ENCODE results near the gene PCP2. TPM values are rescaled to one million over a fixed set of nuclear protein-coding genes. Genes with fewer than 3 reads are reported as not detected.

PCP2 gene
- total RNA-seq, 3 donors from 2014 or later (not counting 1 experiment from before 2014, with no cell fraction given), result 5.4 to 8.4 (median 7.7) TPM

- no peak overlapping the region for H3K4me3 ChIP-seq (ENCODE audit: low read length)
- ATAC-seq, result no peak
- intact Hi-C loops (cut with micrococcal nuclease), result no loop called here
Observed at GRCh38 chr19:7602240-7602934, 31.1 kb downstream of the PCP2 start.

GRCh38 chr19:7600721-7601120, 32.8 kb downstream of the PCP2 start:
- Mint-ChIP-seq H3K4me1 (peaks cover 0 to 11% of the 10 kb centered on the region in 2 donors), H3K27me3 (ENCODE audit: low read depth in 2 of 2) (peaks cover 18 to 33% of the 10 kb centered on the region in 2 donors), H3K4me3 (no peak overlapping the region), H3K36me3 (no peaks in the 10 kb centered on the region), H3K27ac (no peak overlapping the region), H3K9me3 (peaks cover 0 to 3% of the 10 kb centered on the region in 2 donors)
- H3K4me1 ChIP-seq (ENCODE audit: control insufficient read depth, insufficient read depth, low read length), result peaks cover 6% of the 10 kb centered on the region
- H3K36me3 ChIP-seq (ENCODE audit: control insufficient read depth, insufficient read depth, low read length), result no peaks in the 10 kb centered on the region
- H3K27ac ChIP-seq (ENCODE audit: low read length), result no peak overlapping the region
- no peak overlapping the region for H3K4me3 ChIP-seq (ENCODE audit: low read length)
- intact Hi-C loops (cut with micrococcal nuclease), result no loop called here
- H3K27me3 ChIP-seq (ENCODE audit: control insufficient read depth, insufficient read depth, low read length), result peaks cover 18% of the 10 kb centered on the region
- no peak for ATAC-seq
- peaks cover 3% of the 10 kb centered on the region for H3K9me3 ChIP-seq (ENCODE audit: control insufficient read depth, insufficient read depth, low read length)
- TF ChIP-seq CTCF (IDR thresholded peaks at IDR 0.05), result no peak
- DNase-seq, result no peak

More at GRCh38 chr19:7602240-7602934, 31.1 kb downstream of the PCP2 start:
- no peak overlapping the region for H3K4me3 Mint-ChIP-seq
- H3K36me3 Mint-ChIP-seq, result no peaks in the 10 kb centered on the region
- peaks cover 0 to 8% of the 10 kb centered on the region in 2 donors for H3K4me1 Mint-ChIP-seq
- Histone ChIP-seq H3K9me3 (ENCODE audit: control insufficient read depth, insufficient read depth, low read length) (peaks cover 4% of the 10 kb centered on the region), H3K4me1 (ENCODE audit: control insufficient read depth, insufficient read depth, low read length) (no peaks in the 10 kb centered on the region), H3K36me3 (ENCODE audit: control insufficient read depth, insufficient read depth, low read length) (no peaks in the 10 kb centered on the region), H3K27me3 (ENCODE audit: control insufficient read depth, insufficient read depth, low read length) (peaks cover 8% of the 10 kb centered on the region), H3K27ac (ENCODE audit: low read length) (no peak overlapping the region)
- WGBS (ENCODE audit: insufficient coverage), result 61% methylated on average over 15 of the region's 15 CpGs
- H3K27me3 Mint-ChIP-seq (ENCODE audit: low read depth in 2 of 2), result peaks cover 14 to 25% of the 10 kb centered on the region in 2 donors
- TF ChIP-seq CTCF (IDR thresholded peaks at IDR 0.05), result no peak
- peaks cover 0 to 3% of the 10 kb centered on the region in 2 donors for H3K9me3 Mint-ChIP-seq
- no peak overlapping the region for H3K27ac Mint-ChIP-seq
- no peak for DNase-seq

GRCh38 chr19:7598180-7598579, 35.3 kb downstream of the PCP2 start:
- Histone ChIP-seq H3K4me1 (ENCODE audit: control insufficient read depth, insufficient read depth, low read length) (peaks cover 8% of the 10 kb centered on the region), H3K9me3 (ENCODE audit: control insufficient read depth, insufficient read depth, low read length) (no peaks in the 10 kb centered on the region), H3K36me3 (ENCODE audit: control insufficient read depth, insufficient read depth, low read length) (no peaks in the 10 kb centered on the region), H3K4me3 (ENCODE audit: low read length) (no peak overlapping the region), H3K27me3 (ENCODE audit: control insufficient read depth, insufficient read depth, low read length) (peaks cover 26% of the 10 kb centered on the region), H3K27ac (ENCODE audit: low read length) (no peak overlapping the region)
- no peak for TF ChIP-seq CTCF (IDR thresholded peaks at IDR 0.05)
- Mint-ChIP-seq H3K9me3 (no peaks in the 10 kb centered on the region), H3K27ac (no peak overlapping the region), H3K36me3 (no peaks in the 10 kb centered on the region), H3K27me3 (ENCODE audit: low read depth in 2 of 2) (peaks cover 30 to 44% of the 10 kb centered on the region in 2 donors), H3K4me3 (peak overlapping the region; percentile 43), H3K4me1 (peaks cover 5 to 10% of the 10 kb centered on the region in 2 donors)
- 72% methylated on average over 6 of the region's 6 CpGs for WGBS (ENCODE audit: insufficient coverage)
- DNase-seq (no peak), ATAC-seq (no peak)
- intact Hi-C loops (cut with micrococcal nuclease), result no loop called here

- no peak for DNase-seq
- H3K4me1 Mint-ChIP-seq, result peaks cover 5 to 10% of the 10 kb centered on the region in 2 donors
- no peak for ATAC-seq
- no peak overlapping the region for H3K4me3 ChIP-seq (ENCODE audit: low read length)
- H3K9me3 ChIP-seq (ENCODE audit: control insufficient read depth, insufficient read depth, low read length), result no peaks in the 10 kb centered on the region
- H3K4me1 ChIP-seq (ENCODE audit: control insufficient read depth, insufficient read depth, low read length), result peaks cover 8% of the 10 kb centered on the region
- no peaks in the 10 kb centered on the region for H3K9me3 Mint-ChIP-seq
- peak overlapping the region; percentile 43 for H3K4me3 Mint-ChIP-seq
- 88% methylated on average over 9 of the region's 9 CpGs for WGBS (ENCODE audit: insufficient coverage)
- no peaks in the 10 kb centered on the region for H3K36me3 ChIP-seq (ENCODE audit: control insufficient read depth, insufficient read depth, low read length)
- H3K27me3 Mint-ChIP-seq (ENCODE audit: low read depth in 2 of 2), result peaks cover 35 to 44% of the 10 kb centered on the region in 2 donors
- no peaks in the 10 kb centered on the region for H3K36me3 Mint-ChIP-seq
- TF ChIP-seq CTCF (IDR thresholded peaks at IDR 0.05), result no peak
- H3K27ac ChIP-seq (ENCODE audit: low read length), result no peak overlapping the region
- H3K27ac Mint-ChIP-seq, result no peak overlapping the region
- H3K27me3 ChIP-seq (ENCODE audit: control insufficient read depth, insufficient read depth, low read length), result peaks cover 26% of the 10 kb centered on the region
- intact Hi-C loops (cut with micrococcal nuclease), result no loop called here
Observed at GRCh38 chr19:7597689-7598088, 35.8 kb downstream of the PCP2 start.
